Endodermal cell (in vitro differentiated cells): ENCODE measurements around the gene FOS. TPM values are rescaled to one million over a fixed set of nuclear protein-coding genes. Genes with fewer than 3 reads are reported as not detected.

Experiments used
- DNase-seq: peaks from one replicate; pipeline ENCODE4 v3.0.0-alpha.2; 2017
- H3K27ac ChIP-seq: 2 replicates; pipeline ENCODE4 v1.5.1; 2013; ENCODE audit warnings: mild to moderate bottlenecking, low read depth, low read length, moderate library complexity
- H3K27me3 ChIP-seq: 2 replicates; pipeline ENCODE4 v1.6.1; 2013; ENCODE audit warnings: mild to moderate bottlenecking, low read length, moderate library complexity; ENCODE audit not compliant: insufficient read depth, control insufficient read depth, poor library complexity, severe bottlenecking
- H3K36me3 ChIP-seq: 2 replicates; pipeline ENCODE4 v1.7.0; 2013; ENCODE audit warnings: mild to moderate bottlenecking, low read length, moderate library complexity; ENCODE audit not compliant: control insufficient read depth, insufficient read depth
- H3K4me1 ChIP-seq: one replicate; pipeline ENCODE4 v1.7.0; 2013; ENCODE audit warnings: low read length; ENCODE audit not compliant: control insufficient read depth, insufficient read depth
- H3K4me3 ChIP-seq: 2 replicates; pipeline ENCODE4 v1.5.1; 2013; ENCODE audit warnings: mild to moderate bottlenecking, low read length, moderate library complexity
- H3K9ac ChIP-seq: 2 replicates; pipeline ENCODE4 v1.6.1; 2013; ENCODE audit warnings: mild to moderate bottlenecking, low read length, moderate library complexity; ENCODE audit not compliant: poor library complexity, severe bottlenecking; ENCODE audit errors: extremely low read depth
- H3K9me3 ChIP-seq: 2 replicates; pipeline ENCODE4 v1.6.1; 2013; ENCODE audit warnings: mild to moderate bottlenecking, low read length, moderate library complexity; ENCODE audit not compliant: control insufficient read depth
- H3K27ac Mint-ChIP-seq: 2 replicates; pipeline ENCODE4 v1.8.0; 2020; ENCODE audit warnings: mixed read lengths
- H3K27me3 Mint-ChIP-seq: 2 replicates; pipeline ENCODE4 v1.8.0; 2021; ENCODE audit warnings: mild to moderate bottlenecking, mixed read lengths; ENCODE audit not compliant: insufficient read depth
- H3K36me3 Mint-ChIP-seq: 2 replicates; pipeline ENCODE4 v1.8.0; 2020; ENCODE audit warnings: low read depth, mixed read lengths
- H3K4me1 Mint-ChIP-seq: 2 replicates; pipeline ENCODE4 v1.8.0; 2020; ENCODE audit warnings: mixed read lengths
- H3K4me3 Mint-ChIP-seq: 2 replicates; pipeline ENCODE4 v1.8.0; 2020; ENCODE audit warnings: mild to moderate bottlenecking, moderate library complexity, mixed read lengths
- H3K9me3 Mint-ChIP-seq: 2 replicates; pipeline ENCODE4 v1.8.0; 2020; ENCODE audit warnings: mild to moderate bottlenecking, mixed read lengths
- CTCF ChIP-seq: fragments of 200-600 bp; sonication (generic); conservative IDR thresholded peaks from 2 replicates; pipeline ENCODE4 v1.5.0; 2021; ENCODE audit warnings: antibody characterized with exemption, mild to moderate bottlenecking
- WGBS, 2 experiments: methylation state at CpG; one replicate each; pipeline versions ENCODE4 v1.1.5 to v1.1.7; 2013; ENCODE audit warnings: missing lambda C conversion rate in 2 of 2, mixed read lengths in 1 of 2; ENCODE audit not compliant: insufficient coverage in 1 of 2, insufficient read length in 1 of 2; 5-methylcytosine and 5-hydroxymethylcytosine counted together
- total RNA-seq, 2 donors: library from RNA; stranded (reverse); fragmentation: NEBNext Ultra II Directional in 1 of 2; extraction: Animal tissue kit (Norgen Biotek cat#: 25700) in 1 of 2; gene quantifications; 2 replicates in 1 of 2; 3 replicates in 1 of 2; pipeline ENCODE4 v1.2.1, GENCODE V29; 2021

Gene FOS
- total RNA-seq, 2 donors from 2014 or later = 10.3 to 14.0 TPM

DNA sequence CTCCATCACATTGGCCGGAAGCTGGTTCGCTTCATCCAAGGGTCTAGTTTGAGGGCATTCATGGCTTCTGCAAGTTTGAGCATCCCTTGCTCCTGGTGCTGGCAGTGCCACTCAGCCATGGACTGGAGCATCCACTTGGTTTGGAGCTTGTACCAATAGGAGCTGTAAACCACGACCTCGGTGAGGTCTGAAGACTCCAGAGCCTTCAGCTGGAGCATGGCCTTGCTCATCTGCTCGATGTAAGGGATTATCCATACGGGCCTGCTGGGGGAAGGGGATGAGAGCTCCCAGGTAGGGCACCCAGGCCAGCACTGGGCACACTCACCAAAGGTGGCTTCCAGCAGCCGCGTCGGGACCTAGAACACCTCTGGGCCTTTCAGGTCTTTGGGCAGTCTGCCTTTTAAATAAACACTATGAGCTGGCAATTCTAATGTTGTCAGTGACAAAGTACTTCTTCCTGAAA, 13.5 kb downstream of the FOS start:
- no peak for DNase-seq
- no peak for TF ChIP-seq CTCF
- Mint-ChIP-seq H3K27ac (no peak overlapping the region), H3K9me3 (no peaks in the 10 kb centered on the region), H3K27me3 (no peaks in the 10 kb centered on the region), H3K4me1 (peaks cover 15% of the 10 kb centered on the region), H3K36me3 (no peaks in the 10 kb centered on the region), H3K4me3 (no peak overlapping the region)
- 83 to 89% methylated on average over 7 to 9 of the region's 9 CpGs for WGBS, 2 experiments
- H3K9ac ChIP-seq = no peak overlapping the region
- no peaks in the 10 kb centered on the region for H3K36me3 ChIP-seq
- H3K9me3 ChIP-seq = no peaks in the 10 kb centered on the region
- no peaks in the 10 kb centered on the region for H3K4me1 ChIP-seq
- no peak overlapping the region for H3K27ac ChIP-seq
- no peaks in the 10 kb centered on the region for H3K27me3 ChIP-seq
- H3K4me3 ChIP-seq = no peak overlapping the region

DNA sequence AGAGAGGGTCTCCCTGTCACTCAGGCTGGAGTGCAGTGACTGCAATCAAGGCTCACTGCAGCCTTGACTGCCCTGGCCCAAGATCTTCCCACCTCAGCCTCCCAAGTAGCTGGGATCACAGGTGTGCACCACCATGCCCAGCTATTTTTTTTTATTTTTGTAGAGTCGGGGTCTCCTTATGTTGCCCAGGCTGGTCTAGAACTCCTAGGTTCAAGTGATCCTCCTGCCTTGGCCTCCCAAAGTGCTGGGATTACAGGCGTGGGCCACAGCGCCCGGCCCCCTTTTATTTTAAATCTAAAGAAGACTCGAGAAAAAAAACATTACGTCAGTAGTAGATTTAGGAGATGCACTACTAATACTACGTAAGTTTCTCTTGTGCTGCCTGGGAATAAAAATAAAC, 14.3 kb downstream of the FOS start:
- Mint-ChIP-seq H3K36me3 (no peaks in the 10 kb centered on the region), H3K9me3 (no peaks in the 10 kb centered on the region), H3K4me1 (peaks cover 10% of the 10 kb centered on the region), H3K27ac (peak overlapping the region; percentile 94), H3K27me3 (no peaks in the 10 kb centered on the region), H3K4me3 (peak overlapping the region; percentile 73)
- Histone ChIP-seq H3K4me1 (no peaks in the 10 kb centered on the region), H3K4me3 (no peak overlapping the region), H3K27ac (no peak overlapping the region), H3K27me3 (no peaks in the 10 kb centered on the region), H3K9ac (no peak overlapping the region), H3K9me3 (no peaks in the 10 kb centered on the region), H3K36me3 (no peaks in the 10 kb centered on the region)
- 74 to 98% methylated on average over 5 to 7 of the region's 7 CpGs for WGBS, 2 experiments
- DNase-seq = no peak
- TF ChIP-seq CTCF = no peak

GRCh38 chr14:75293920-75294648, 15.5 kb downstream of the FOS start:
- peak overlapping the region; percentile 73 for H3K4me3 Mint-ChIP-seq
- peak overlapping the region; percentile 99 for H3K27ac ChIP-seq
- DNase-seq = peak; percentile 99
- 0 to 1% methylated on average over 19 to 59 of the region's 59 CpGs for WGBS, 2 experiments
- H3K27me3 Mint-ChIP-seq = no peaks in the 10 kb centered on the region
- no peaks in the 10 kb centered on the region for H3K36me3 ChIP-seq
- H3K4me1 Mint-ChIP-seq = peaks cover 8% of the 10 kb centered on the region
- no peaks in the 10 kb centered on the region for H3K9me3 Mint-ChIP-seq
- TF ChIP-seq CTCF = no peak
- no peaks in the 10 kb centered on the region for H3K36me3 Mint-ChIP-seq
- H3K27me3 ChIP-seq = no peaks in the 10 kb centered on the region
- peak overlapping the region; percentile 99 for H3K27ac Mint-ChIP-seq
- H3K4me3 ChIP-seq = peak overlapping the region; percentile 98
- peak overlapping the region; percentile 93 for H3K9ac ChIP-seq
- H3K9me3 ChIP-seq = no peaks in the 10 kb centered on the region
- no peaks in the 10 kb centered on the region for H3K4me1 ChIP-seq
